Lung (tissue), 12 donors: ENCODE data around the gene PIGT. TPM values are rescaled to one million over a fixed set of nuclear protein-coding genes. Genes with fewer than 3 reads are reported as not detected.
A peak's percentile ranks its signal among the peaks of the same experiment; 100 is the strongest.

ENCODE experiments used
- ATAC-seq: fragments of 200-7000 bp; cut with Tn5 transposase; one replicate; pipeline ENCODE4 v1.9.1; 2020; ENCODE audit warnings: moderate number of reproducible peaks; ENCODE audit not compliant: insufficient read depth, low FRiP score
- DNase-seq, 3 donors: peaks; one replicate each; pipeline ENCODE4 v3.0.0-alpha.2; 2013 to 2017
- H3K27ac ChIP-seq, 2 donors: one replicate each; pipeline ENCODE4 v1.5.1; 2013; ENCODE audit warnings: mild to moderate bottlenecking in 2 of 2, moderate library complexity in 2 of 2, control low read depth in 1 of 2, inconsistent platforms in 1 of 2, low read depth in 1 of 2, low read length in 1 of 2
- H3K27me3 ChIP-seq, 3 donors: one replicate each; pipeline ENCODE4 v1.5.1; 2013; ENCODE audit warnings: low read length in 2 of 3; ENCODE audit not compliant: control insufficient read depth in 3 of 3, insufficient read depth in 3 of 3
- H3K36me3 ChIP-seq, 4 donors: one replicate each; pipeline ENCODE4 v1.5.1; 2013; ENCODE audit warnings: low read length in 4 of 4, mild to moderate bottlenecking in 1 of 4, moderate library complexity in 1 of 4; ENCODE audit not compliant: control insufficient read depth in 4 of 4, insufficient read depth in 4 of 4
- H3K4me1 ChIP-seq, 5 donors: one replicate each; pipeline ENCODE4 v1.5.1; 2013; ENCODE audit warnings: low read length in 5 of 5, mild to moderate bottlenecking in 2 of 5, moderate library complexity in 1 of 5; ENCODE audit not compliant: control insufficient read depth in 5 of 5, insufficient read depth in 5 of 5
- H3K4me3 ChIP-seq: one replicate; pipeline ENCODE4 v1.5.1; 2013; ENCODE audit warnings: mild to moderate bottlenecking, control low read depth, moderate library complexity
- H3K9ac ChIP-seq, 2 donors: one replicate each; pipeline ENCODE4 v1.5.1; 2013; ENCODE audit warnings: low read length in 2 of 2, control low read depth in 1 of 2; ENCODE audit not compliant: insufficient read depth in 1 of 2
- H3K9me3 ChIP-seq, 4 donors: one replicate each; pipeline ENCODE4 v1.5.1; 2013; ENCODE audit warnings: low read length in 3 of 4, mild to moderate bottlenecking in 1 of 4, moderate library complexity in 1 of 4; ENCODE audit not compliant: control insufficient read depth in 4 of 4, insufficient read depth in 3 of 4
- WGBS, 2 donors: extraction: QIAGEN DNeasy Blood & Tissue Kit; methylation state at CpG; one replicate each; pipeline ENCODE4 v1.1.7; 2013; 5-methylcytosine and 5-hydroxymethylcytosine counted together
- polyA plus RNA-seq, 2 donors: library from polyadenylated mRNA; stranded (reverse); fragments of 200-250 nt; gene quantifications; one replicate each; pipeline ENCODE4 v1.2.1, GENCODE V29; 2013
- total RNA-seq, 2 donors: library from RNA; depleted of rRNA in 1 of 2; stranded (reverse); fragments of >200 nt in 1 of 2; gene quantifications; one replicate each; pipeline ENCODE4 v1.2.1, GENCODE V29; 2014 to 2021
- TF ChIP-seq, protein P1 (sequence below): IDR thresholded peaks from 2 replicates; pipeline ENCODE4 v1.5.1; 2012; ENCODE audit warnings: mild to moderate bottlenecking; ENCODE audit errors: control extremely low read depth, extremely low read depth
- donor health status: control.
- donor health status: control.
- donor health status: Bipolar disorder and iron deficiency.
- donor health status: healthy.
- donor health status: DM: yes; HTN: yes; CAD: no.

PIGT gene
- total and polyA plus RNA-seq, 4 donors, result 33.6 to 107 (median 72.3) TPM

DNA sequence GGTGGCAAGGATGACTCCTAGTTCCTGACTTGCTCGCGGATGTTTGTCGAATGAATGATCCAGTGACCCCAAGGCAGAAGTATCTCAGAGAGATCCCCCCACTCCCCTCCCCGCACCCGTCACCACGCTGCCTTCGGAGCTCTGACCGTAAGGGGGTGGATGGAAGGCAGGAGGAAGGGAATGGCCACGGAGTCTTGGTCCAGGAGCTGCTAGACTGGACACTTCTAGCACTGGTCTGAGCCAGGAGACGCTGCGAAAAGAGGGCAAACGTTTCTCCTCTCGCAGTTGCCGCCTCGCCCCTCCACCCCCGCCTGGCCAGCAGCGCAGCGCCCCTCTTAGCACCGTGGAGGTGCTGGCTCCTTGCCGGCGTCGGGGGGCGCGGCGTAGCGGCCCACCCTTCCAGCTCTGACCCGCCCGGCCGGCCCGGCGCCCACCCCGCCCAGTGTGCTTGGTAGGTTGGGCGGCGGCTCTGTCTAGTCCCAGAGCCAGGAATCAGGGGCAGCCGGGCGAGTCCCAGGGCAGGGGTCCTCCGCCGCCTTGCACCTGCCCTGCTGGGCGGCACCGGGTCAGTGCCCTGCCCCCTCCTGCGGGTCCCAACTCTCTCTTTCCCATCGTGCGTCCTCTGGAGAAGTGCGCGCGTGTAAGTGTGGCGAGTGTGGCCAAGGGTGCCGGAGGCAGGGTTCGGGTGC lies 10.2 kb upstream of the PIGT start:
- Histone ChIP-seq H3K9me3 (peaks cover 0 to under 1% (median under 1%) of the 10 kb centered on the region in 4 donors), H3K36me3 (peaks cover 0 to 7% (median 1%) of the 10 kb centered on the region in 4 donors), H3K9ac (no peak overlapping the region), H3K4me3 (peak overlapping the region; percentile 69), H3K27ac (peak overlapping the region; percentile 71 to 97), H3K4me1 (peaks cover 0 to 19% (median 4%) of the 10 kb centered on the region in 5 donors), H3K27me3 (peaks cover 0 to 30% (median 21%) of the 10 kb centered on the region in 3 donors)
- TF ChIP-seq, protein P1, sequence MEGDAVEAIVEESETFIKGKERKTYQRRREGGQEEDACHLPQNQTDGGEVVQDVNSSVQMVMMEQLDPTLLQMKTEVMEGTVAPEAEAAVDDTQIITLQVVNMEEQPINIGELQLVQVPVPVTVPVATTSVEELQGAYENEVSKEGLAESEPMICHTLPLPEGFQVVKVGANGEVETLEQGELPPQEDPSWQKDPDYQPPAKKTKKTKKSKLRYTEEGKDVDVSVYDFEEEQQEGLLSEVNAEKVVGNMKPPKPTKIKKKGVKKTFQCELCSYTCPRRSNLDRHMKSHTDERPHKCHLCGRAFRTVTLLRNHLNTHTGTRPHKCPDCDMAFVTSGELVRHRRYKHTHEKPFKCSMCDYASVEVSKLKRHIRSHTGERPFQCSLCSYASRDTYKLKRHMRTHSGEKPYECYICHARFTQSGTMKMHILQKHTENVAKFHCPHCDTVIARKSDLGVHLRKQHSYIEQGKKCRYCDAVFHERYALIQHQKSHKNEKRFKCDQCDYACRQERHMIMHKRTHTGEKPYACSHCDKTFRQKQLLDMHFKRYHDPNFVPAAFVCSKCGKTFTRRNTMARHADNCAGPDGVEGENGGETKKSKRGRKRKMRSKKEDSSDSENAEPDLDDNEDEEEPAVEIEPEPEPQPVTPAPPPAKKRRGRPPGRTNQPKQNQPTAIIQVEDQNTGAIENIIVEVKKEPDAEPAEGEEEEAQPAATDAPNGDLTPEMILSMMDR, result no peak
- DNase-seq (no peak), ATAC-seq (peak; percentile 48)
- 1 to 2% methylated on average over 45 to 49 of the region's 49 CpGs for WGBS, 2 donors

DNA sequence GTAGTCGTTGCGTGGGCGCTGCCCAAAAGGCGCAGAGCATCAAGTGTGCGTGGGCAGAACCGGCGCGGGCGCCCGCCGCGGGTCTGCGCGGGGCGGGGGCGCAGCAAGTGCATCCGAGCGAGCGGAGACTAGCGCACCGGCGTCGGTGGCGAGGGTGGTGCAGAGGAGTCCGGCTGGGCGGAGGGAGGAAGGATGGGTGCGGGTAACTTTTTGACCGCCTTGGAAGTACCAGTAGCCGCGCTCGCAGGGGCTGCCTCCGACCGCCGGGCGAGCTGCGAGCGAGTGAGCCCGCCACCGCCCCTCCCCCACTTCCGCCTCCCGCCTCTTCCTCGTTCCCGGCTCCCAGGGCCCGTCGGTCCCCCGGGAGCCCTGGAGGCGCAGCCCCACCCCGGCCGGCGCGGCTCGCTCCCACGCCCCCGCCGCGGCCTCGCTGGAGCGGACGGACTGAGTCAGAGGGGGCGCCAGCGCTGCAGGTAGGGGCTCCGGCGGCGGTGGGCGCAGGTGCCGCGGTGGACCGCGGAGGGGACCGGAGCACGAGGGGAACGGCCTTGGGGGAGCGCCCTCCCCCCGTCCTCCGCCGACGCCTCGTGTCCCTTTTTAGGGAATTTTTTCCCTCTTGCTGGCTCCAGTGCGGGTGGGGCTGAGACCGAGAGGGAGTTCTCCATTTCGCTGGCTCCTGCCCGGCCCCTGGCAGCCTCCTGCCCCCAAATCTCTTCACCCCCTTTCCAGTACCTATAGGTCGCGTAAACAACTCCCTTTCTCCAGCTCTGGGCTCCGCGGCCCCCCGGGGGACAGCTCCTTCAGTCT lies 9.5 kb upstream of the PIGT start:
- H3K36me3 ChIP-seq, result peaks cover 0 to 8% (median 1%) of the 10 kb centered on the region in 4 donors
- H3K4me3 ChIP-seq, result peak overlapping the region; percentile 69
- peak overlapping the region; percentile 75 to 97 for H3K27ac ChIP-seq
- 1% methylated on average over 62 to 87 of the region's 87 CpGs for WGBS, 2 donors
- no peaks in the 10 kb centered on the region for H3K9me3 ChIP-seq
- peaks cover 0 to 30% (median 21%) of the 10 kb centered on the region in 3 donors for H3K27me3 ChIP-seq
- DNase-seq (peak in 1 of 3 donors; percentile 53), ATAC-seq (peak; percentile 77)
- TF ChIP-seq, protein P1, result no peak
- peaks cover 0 to 19% (median 4%) of the 10 kb centered on the region in 5 donors for H3K4me1 ChIP-seq
- peak overlapping the region in 1 of 2 donors; percentile 61 for H3K9ac ChIP-seq

DNA sequence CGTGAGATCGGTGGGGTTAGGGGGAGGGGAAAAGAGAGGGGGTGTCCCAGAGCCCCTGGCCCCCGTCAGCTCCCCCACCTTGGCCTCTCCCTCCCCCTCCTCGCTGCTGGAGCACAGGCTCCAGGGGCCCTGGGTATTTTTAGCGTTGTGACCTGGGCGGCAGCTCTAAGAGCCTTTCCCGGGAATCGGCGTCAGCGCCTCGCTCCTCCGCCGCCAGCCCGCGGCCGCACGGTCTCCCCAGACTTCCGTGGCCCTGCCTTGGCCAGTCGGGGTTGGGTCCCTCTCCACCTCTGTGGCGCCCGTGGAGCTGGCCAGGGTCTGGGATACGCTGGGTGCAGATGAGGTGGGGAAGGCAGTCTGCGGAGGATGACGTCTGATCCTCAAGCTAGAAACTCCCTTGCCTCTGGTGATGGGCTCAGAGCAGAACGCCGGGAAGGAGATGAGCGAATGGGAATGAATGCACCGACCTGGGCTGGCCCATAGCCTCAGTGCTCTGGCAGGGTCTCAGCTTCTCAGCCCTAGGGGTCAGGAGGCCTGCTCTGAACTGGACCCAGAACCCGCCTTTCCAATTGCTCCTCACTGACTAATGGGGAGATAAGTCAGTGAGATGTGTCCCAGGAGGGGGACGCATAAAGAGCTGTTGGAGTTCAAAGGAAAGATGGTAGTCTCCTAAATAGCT lies 8.7 kb upstream of the PIGT start:
- peaks cover 0 to 19% (median 4%) of the 10 kb centered on the region in 5 donors for H3K4me1 ChIP-seq
- peak; percentile 9 for ATAC-seq
- no peaks in the 10 kb centered on the region for H3K9me3 ChIP-seq
- H3K9ac ChIP-seq, result peak overlapping the region in 1 of 2 donors; percentile 61
- H3K27me3 ChIP-seq, result peaks cover 0 to 30% (median 21%) of the 10 kb centered on the region in 3 donors
- WGBS, 2 donors, result 16 to 22% methylated on average over 30 of the region's 30 CpGs
- H3K36me3 ChIP-seq, result peaks cover 0 to 8% (median 4%) of the 10 kb centered on the region in 4 donors
- peak in 2 of 3 donors; percentile 13 to 23 for DNase-seq
- TF ChIP-seq, protein P1, result no peak
- peak overlapping the region; percentile 75 to 97 for H3K27ac ChIP-seq
- peak overlapping the region; percentile 69 for H3K4me3 ChIP-seq
